GM19099 (cell line): ENCODE data around the gene RUNX1.

Experiments
- POLR2A ChIP-seq: IDR thresholded peaks from 3 replicates; pipeline ENCODE4 v1.6.1; 2011; ENCODE audit warnings: low read depth; ENCODE audit not compliant: insufficient read length; ENCODE audit errors: extremely low read depth

RUNX1 gene

DNA sequence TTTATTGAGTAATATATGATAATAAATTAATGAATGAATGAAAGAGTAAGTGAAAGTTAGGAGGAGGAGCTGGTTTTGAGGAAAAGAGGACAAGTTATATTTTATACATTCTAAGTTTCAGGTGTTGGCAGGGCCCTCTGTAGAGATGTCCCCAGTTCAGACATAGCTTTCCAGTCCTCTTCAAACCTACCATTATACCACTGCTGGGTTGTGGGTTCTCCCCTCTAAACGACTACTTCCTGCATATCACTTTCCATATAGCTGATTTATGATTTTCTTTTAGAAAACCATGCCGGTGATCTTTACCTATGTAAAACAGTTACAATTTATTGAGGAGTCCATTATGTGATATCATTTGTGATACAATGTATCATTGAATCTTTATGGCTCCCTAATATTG is 116.9 kb downstream of the RUNX1 start:
- TF ChIP-seq POLR2A = no peak

DNA sequence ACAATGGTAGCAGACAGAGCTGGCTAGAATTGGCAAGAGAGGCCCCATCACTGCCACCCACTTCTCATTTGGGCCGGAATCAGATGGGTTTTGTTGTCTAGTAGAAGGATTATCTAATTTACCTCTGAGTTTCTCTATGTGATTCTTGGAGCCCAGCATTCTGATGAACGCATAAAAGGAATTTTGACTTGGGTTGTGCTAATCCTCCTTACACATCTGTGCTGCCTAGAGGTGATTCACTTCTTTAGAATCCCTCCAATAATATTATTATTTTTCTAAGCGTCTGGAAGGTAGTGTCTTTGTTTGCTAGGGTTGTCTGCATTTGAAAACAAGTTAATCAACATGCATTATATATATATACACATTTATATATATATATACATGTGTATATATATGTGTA is 118.1 kb downstream of the RUNX1 start:
- no peak for TF ChIP-seq POLR2A

DNA sequence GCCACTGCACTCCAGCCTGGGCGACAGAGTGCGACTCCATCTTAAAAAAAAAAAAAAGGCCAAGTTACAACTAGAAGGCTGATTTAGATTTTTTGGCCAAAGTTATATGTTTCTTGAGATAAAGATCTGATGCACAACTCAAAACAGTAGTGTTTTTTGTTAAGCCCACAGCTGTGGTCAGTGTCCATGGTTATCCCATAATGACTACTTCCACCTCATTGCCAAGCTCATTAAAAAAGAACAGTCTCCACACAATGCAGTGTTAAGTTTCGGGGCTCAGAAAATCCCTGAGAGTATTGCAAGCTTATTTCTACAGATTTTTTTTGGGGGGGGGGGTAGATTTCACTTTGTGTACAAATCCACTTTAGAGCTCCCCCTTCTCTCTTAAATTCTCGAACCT is 120.5 kb downstream of the RUNX1 start:
- TF ChIP-seq POLR2A = no peak

DNA sequence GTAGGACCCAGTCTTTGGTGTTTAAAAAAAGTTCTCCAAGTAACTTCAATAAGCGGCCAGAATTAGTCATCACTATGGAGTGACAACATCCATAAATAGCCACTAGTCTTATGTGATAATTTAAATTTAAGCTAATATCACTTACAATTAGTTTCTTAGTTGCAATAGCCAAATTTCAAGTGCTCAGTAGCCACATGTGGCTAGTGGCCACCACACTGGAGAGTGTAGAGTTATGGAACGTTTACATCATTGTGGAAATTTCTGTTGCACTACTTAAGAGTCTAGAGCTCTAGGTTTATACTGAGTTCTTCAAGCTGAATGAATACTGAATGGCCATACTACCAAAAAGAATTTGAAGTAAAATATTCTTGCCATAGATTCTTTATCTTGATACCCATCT is 121.1 kb downstream of the RUNX1 start:
- TF ChIP-seq POLR2A = no peak

DNA sequence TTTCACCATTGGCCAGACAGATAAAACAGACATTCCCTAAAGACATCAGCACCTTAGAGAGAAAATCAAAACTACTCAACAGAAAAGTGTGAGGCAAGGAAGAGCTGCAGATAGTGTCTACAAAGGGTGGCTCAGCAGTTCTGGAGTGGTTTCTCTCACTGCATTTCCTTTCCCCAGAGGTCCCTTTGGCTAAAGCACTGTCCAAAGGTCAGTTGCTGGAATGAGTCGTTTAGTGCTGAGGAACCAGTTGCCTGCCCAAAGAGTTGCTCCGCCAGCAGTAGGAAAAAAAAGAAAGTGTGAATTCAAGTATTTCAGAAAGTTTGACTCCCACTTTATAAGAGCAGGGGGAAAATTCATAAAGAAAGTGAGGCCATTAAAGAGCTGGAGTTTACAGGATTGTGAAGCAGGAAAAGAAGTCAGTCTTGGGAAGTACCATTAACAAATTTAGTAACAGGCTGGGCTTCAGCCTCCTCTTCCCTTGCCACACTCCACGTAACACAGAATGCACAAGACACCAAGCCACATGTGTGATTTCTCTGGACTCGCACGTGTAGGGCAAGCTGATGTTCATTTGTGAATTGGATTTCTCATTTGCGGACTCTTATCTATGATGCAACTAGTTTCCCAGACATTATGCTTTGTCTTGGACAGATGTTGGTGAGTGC is 122.2 kb downstream of the RUNX1 start:
- TF ChIP-seq POLR2A = no peak

DNA sequence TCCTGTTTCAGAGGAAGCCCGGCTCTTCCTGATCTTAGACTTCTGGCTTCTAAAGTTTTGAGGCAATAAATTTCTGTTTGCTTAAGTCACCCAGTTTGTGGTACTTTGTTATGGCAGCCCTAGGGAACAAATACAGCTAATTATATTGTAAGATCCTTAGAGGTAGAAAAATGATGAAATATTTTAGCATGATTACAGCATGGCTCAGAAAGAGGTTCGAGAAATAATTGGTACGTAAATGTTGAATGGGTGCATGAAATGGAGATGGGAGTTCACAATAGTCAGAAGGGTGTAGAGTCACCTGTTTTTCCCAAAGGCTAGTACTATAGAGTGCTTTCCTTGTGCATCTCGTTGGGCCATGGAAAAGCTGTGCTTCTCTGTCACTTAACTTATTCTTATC is 123.5 kb downstream of the RUNX1 start:
- TF ChIP-seq POLR2A = no peak

DNA sequence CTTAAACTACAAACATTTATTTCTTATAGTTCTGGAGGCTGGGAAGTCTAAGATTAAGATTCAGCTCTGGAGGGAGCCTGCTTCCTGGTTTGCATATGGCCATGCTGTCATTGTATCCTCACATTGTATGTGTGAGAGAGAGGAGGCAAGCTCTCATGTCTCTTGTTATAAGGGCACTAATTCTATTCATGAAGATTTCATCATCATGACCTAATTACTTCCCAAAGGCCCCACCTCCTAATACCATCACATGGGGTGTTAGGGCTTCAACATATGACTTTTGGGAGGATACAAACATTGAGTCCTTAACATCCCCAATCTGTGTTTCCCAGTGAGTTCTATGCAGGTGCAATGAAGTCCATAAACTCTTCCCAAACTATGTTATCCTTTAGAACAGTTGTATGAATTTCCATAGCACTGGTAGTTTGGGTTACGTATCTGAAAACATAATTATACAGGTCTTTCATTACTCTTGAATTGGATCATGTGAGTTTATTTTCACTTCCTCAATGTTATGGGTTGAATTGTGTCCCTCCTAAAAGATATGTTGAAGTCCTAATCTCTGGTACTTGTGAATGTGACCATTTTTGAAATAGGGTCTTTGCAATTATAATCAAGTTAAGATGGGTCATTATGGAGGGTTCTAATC is 124.2 kb downstream of the RUNX1 start:
- no peak for TF ChIP-seq POLR2A

DNA sequence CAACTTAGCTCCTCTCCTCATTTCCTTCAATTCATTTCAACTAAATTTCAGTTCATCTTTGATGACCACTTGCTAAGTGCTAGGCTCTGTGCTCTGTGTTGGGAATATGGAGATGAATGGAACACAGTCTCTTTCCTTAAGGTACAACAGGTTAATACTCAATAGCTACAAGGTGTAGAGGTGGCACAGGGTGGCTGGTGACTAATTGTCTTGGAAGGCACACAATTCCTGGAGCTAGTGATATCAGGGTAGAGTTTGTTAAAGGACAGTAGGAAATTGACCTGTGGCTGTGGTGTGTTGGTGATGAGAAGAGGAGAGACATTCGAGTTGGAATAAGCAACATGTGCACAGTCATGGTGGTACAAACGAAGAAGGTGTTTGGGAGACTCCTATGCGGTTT is 124.9 kb downstream of the RUNX1 start:
- no peak for TF ChIP-seq POLR2A

DNA sequence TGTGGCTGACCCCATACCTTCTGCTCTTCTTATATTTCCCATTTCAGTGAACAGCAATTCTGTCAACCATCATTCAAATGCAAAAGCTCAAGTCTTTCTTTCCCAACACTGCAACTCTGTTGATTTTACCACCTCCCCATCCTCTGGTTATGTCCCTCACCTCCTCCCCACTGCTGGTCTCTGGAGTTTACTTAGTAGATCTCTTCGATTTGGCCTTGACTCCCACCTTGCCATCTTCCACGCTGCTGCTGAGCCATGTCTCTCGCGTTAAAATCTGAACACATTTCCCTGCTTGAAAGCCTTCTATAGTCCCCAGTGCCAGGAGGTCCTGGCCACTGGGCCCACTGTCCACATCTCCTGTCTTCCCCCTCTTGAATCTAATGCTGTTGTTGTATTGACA is 125.5 kb downstream of the RUNX1 start:
- no peak for TF ChIP-seq POLR2A

DNA sequence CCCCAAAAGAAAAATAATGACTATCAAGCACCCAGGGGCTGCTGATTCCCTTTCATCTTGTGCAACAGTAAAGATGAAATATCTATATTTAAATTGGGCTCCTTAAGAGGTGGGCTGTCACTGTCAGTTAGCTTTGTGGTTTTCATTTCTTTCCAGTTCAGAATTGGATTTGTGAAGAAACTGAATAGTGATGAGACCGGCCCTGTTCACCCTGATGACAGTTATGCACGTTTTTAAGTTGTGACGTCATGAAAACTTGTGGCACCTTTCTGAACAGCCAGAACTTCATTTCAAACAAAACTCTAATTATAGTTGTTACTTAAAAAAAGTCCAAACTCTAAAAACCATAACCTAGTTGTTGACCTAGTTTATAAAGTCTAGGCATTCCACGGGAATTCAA is 125.9 kb downstream of the RUNX1 start:
- TF ChIP-seq POLR2A = no peak

DNA sequence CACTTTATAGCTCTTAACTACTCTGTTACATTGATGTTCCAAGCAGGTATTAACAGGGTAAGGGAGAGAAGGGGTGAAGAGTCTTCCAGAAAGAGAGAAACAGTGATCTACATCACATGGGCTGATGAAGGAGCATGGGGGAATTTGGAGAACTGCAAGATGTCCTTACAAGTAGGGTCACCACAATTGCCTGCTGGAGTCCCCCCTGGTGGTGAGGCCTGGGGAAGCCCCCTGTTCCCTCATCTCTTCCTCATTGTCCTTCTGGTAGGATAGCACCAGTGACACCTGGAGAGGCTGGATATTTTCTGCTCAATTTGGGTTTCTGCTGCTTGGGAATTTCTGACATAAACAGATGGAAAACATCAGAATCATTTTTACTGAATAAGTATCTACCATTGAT is 126.6 kb downstream of the RUNX1 start:
- no peak for TF ChIP-seq POLR2A

DNA sequence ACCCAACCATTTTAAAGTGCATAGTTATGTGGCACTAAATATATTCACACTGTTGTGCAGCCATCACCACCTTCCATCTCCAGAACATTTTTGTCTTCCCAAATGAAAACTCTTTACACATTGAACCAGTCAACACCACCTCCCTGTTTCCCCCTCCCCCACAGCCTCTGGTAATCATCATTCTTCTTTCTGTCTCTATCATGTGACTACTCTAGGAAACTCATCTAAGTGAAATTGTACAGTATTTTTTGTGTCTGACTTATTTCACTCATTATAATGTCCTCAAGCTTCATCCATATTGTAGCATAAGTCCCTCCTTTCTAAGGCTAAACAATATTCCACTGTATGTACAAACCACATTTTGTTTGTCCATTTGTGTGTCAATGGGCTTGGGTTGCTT is 128.0 kb downstream of the RUNX1 start:
- no peak for TF ChIP-seq POLR2A

DNA sequence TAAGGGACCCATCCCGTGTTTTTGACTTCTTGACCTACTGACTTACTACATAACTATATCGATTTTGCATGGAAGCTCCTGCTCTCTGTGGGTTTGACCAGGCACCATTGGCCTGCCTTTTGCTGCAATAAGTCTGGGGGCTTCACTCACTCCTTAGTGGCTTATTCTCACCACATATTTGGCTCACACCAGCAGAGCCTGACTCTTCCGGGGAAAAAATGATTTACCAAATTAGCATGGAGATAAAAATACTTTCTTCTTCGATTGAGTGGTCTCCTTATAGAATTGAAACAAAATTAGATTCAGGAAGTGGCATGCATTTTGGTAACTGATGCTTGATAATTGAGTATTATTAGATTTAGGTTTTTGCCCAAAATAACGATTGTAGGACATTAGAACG is 129.7 kb downstream of the RUNX1 start:
- no peak for TF ChIP-seq POLR2A

DNA sequence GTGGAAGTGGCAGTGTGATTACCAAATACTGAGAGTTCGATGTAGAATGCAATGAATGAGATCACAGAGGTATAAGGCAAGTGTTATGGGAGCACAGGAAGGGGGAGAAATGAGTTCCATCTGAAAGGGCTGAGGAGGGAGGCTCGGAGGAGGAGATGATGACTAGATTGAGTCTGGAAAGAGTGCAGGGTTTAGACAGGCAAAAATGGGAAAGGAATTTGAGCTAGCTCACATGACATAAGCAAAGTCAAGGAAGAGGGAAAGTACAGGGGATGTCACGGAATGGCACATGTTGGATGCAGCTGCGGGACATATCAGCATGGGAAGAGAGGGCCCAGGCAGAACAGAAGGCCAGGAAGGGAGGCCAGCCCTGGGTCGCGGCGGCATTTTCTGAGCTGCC is 132.7 kb downstream of the RUNX1 start:
- no peak for TF ChIP-seq POLR2A

DNA sequence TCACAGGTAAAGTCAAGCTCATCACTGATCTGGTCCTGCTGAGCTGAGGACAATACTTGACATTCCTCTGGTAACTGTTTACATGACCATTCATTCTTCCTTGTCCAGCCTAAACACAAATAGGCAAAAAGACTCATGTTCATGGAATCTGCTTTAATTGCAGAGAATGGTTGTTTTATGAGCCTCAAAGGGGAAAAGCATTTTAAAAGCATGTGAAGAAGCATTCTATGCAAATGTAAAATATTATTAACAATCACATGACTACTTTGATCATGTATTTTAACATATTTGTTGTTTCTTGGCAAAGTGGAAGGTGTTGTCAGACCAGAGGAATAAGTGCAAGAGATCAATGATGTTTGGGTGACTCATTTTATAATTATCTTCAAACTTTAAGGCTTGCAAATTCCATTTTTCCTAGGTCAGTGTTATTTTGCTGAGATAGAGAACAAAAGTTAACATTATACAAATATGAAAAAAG is 133.7 kb downstream of the RUNX1 start:
- no peak for TF ChIP-seq POLR2A

DNA sequence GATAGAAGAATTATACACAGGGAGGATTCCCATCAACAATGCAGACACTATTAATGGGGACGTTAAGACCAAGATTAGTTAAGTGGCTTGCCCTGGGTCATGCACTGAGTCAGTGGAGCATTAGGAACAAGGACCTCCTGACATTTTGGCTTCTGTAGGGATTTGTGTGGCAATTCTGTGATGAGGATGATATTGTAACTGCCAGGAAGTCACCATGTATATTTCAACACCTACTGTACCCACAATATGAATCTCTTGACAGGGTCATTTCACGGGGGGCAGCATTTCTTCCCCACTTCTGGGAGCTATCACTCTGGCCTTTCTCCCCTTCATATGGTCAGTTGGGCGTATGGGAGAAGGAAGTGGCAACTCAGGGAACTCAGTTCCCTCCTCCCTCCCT is 134.9 kb downstream of the RUNX1 start:
- no peak for TF ChIP-seq POLR2A

DNA sequence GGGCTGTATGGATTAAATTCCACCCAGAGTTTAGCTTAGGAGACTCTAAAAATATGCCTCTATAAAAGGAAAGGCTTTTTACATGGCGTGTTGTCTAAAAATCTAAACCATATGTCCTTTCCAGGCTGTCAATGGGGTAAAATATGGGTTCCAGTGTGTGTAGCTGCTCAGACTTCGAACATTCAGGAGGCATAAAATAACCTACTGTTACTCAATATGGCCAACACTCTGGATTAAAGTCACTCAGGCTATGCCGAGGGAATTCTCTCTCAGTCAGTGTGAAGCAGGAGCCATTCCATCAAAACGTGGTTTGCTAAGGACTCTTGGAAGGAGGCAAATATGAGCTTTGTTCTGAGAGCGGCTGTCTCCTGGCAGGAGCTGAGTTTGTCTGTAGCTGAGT is 135.3 kb downstream of the RUNX1 start:
- no peak for TF ChIP-seq POLR2A
